Endothelial cell (in vitro differentiated cells): ENCODE results near the gene TFPT. TPM values are rescaled to one million over a fixed set of nuclear protein-coding genes. Genes with fewer than 3 reads are reported as not detected.
A peak's percentile ranks its signal among the peaks of the same experiment; 100 is the strongest.

Experiments used
- DNase-seq: peaks from one replicate; pipeline ENCODE4 v3.0.0; 2021; ENCODE audit warnings: low spot score
- H3K27ac Mint-ChIP-seq: one replicate; pipeline ENCODE4 v1.8.0; 2021; ENCODE audit warnings: mixed read lengths, inconsistent platforms; ENCODE audit not compliant: unreplicated experiment
- H3K27me3 Mint-ChIP-seq: one replicate; pipeline ENCODE4 v1.8.0; 2021; ENCODE audit warnings: mild to moderate bottlenecking, moderate library complexity, mixed read lengths, inconsistent platforms; ENCODE audit not compliant: unreplicated experiment
- H3K36me3 Mint-ChIP-seq: one replicate; pipeline ENCODE4 v1.8.0; 2021; ENCODE audit warnings: mild to moderate bottlenecking, low read depth, mixed read lengths, inconsistent platforms; ENCODE audit not compliant: unreplicated experiment
- H3K4me1 Mint-ChIP-seq: one replicate; pipeline ENCODE4 v1.8.0; 2021; ENCODE audit warnings: mild to moderate bottlenecking, mixed read lengths, inconsistent platforms; ENCODE audit not compliant: unreplicated experiment
- H3K4me3 Mint-ChIP-seq: one replicate; pipeline ENCODE4 v1.8.0; 2021; ENCODE audit warnings: mild to moderate bottlenecking, mixed read lengths, inconsistent platforms; ENCODE audit not compliant: unreplicated experiment
- H3K9me3 Mint-ChIP-seq: one replicate; pipeline ENCODE4 v1.8.0; 2021; ENCODE audit warnings: mixed read lengths, inconsistent platforms; ENCODE audit not compliant: unreplicated experiment
- total RNA-seq: library from RNA; stranded (reverse); fragmentation: NEBNext Ultra II Directional; extraction: Animal tissue kit (Norgen Biotek cat#: 25700); gene quantifications from one replicate; pipeline ENCODE4 v1.2.1, GENCODE V29; 2021; ENCODE audit not compliant: unreplicated experiment
- TF ChIP-seq, protein P1 (sequence below): fragments of 200-600 bp; sonication (generic); IDR thresholded peaks from one replicate; pipeline ENCODE4 v1.5.0; 2021; ENCODE audit warnings: antibody characterized with exemption; ENCODE audit not compliant: unreplicated experiment

The TFPT gene
- total RNA-seq, 1 donor from 2014 or later, result 24.8 TPM

DNA sequence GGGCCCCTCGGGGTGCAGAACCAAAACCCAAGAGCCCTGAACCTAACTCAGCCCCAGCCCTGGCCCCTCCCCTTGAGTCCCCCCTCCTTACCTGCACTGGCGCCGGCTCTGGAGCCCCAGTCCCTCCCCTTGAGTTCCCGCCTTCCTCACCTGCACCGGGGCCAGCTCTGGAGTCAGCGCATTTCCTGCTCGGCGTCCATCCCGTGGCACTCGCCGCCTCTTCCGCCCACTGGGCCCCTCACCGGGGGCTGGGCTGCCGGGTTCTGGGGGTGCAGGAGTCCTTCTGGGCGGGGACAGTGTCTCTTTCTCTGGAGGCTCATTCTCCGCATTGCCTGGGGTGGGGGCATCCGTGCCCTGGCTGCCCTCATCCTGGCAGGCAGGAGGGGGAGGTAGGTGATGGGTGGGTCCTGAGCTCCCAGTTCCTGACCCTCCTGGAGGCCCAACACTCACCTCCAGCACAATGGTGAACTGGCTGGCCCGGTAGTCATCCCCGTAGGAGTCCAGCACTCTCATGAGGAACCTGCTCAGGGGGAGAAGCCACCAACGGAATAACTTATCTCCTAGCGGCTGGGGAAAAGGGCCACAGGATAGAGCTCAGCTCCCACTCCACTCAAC is 7.5 kb downstream of the TFPT start:
- peak overlapping the region; percentile 73 for H3K27ac Mint-ChIP-seq
- H3K9me3 Mint-ChIP-seq, result no peaks in the 10 kb centered on the region
- H3K36me3 Mint-ChIP-seq, result peaks cover 33% of the 10 kb centered on the region
- DNase-seq, result no peak
- no peak overlapping the region for H3K4me3 Mint-ChIP-seq
- H3K4me1 Mint-ChIP-seq, result peaks cover 7% of the 10 kb centered on the region
- TF ChIP-seq, protein P1, sequence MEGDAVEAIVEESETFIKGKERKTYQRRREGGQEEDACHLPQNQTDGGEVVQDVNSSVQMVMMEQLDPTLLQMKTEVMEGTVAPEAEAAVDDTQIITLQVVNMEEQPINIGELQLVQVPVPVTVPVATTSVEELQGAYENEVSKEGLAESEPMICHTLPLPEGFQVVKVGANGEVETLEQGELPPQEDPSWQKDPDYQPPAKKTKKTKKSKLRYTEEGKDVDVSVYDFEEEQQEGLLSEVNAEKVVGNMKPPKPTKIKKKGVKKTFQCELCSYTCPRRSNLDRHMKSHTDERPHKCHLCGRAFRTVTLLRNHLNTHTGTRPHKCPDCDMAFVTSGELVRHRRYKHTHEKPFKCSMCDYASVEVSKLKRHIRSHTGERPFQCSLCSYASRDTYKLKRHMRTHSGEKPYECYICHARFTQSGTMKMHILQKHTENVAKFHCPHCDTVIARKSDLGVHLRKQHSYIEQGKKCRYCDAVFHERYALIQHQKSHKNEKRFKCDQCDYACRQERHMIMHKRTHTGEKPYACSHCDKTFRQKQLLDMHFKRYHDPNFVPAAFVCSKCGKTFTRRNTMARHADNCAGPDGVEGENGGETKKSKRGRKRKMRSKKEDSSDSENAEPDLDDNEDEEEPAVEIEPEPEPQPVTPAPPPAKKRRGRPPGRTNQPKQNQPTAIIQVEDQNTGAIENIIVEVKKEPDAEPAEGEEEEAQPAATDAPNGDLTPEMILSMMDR, result no peak
- peaks cover 12% of the 10 kb centered on the region for H3K27me3 Mint-ChIP-seq

DNA sequence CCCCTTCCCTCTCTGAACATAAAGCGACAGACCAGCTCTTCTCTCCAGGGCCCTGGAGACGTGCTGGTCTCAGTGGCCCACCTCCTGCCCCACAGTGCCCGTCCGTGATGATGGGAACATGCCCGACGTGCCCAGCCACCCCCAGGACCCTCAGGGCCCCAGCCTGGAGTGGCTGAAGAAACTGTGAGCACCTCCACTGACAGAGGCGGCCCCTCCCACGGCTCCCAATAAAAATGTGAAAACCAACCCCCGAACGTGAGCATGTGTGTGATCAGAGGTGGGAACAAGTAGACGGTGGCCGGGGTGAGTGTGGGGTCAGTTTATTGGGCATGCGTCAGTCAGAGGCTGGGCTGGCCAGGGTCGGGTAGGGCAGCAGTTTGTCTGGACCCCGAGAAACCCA is 8.7 kb downstream of the TFPT start:
- peaks cover 31% of the 10 kb centered on the region for H3K36me3 Mint-ChIP-seq
- peak overlapping the region; percentile 28 for H3K4me3 Mint-ChIP-seq
- no peak overlapping the region for H3K27ac Mint-ChIP-seq
- peaks cover 11% of the 10 kb centered on the region for H3K4me1 Mint-ChIP-seq
- TF ChIP-seq, protein P1, result no peak
- peaks cover 11% of the 10 kb centered on the region for H3K27me3 Mint-ChIP-seq
- no peak for DNase-seq
- H3K9me3 Mint-ChIP-seq, result no peaks in the 10 kb centered on the region

DNA sequence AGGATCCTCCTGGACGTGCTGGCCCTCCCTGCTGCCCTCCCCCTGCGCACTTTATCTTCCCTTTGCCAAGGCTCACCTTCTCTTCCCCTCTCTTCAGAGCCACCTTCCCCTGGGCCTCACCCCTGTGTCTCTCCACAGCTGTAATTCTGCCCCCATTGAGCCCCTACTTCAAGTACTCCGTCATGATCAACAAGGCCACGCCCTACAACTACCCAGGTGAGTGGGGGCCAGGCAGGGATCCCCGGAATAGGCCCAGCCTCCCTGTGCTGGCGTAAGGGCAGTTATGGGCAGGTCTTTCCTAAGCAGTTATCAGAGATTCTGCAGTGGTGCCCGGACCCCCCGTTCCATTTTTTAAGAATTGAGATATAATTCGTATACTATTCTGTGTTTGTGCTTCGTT is 9.7 kb downstream of the TFPT start:
- H3K4me3 Mint-ChIP-seq, result peak overlapping the region; percentile 4
- no peak for DNase-seq

DNA sequence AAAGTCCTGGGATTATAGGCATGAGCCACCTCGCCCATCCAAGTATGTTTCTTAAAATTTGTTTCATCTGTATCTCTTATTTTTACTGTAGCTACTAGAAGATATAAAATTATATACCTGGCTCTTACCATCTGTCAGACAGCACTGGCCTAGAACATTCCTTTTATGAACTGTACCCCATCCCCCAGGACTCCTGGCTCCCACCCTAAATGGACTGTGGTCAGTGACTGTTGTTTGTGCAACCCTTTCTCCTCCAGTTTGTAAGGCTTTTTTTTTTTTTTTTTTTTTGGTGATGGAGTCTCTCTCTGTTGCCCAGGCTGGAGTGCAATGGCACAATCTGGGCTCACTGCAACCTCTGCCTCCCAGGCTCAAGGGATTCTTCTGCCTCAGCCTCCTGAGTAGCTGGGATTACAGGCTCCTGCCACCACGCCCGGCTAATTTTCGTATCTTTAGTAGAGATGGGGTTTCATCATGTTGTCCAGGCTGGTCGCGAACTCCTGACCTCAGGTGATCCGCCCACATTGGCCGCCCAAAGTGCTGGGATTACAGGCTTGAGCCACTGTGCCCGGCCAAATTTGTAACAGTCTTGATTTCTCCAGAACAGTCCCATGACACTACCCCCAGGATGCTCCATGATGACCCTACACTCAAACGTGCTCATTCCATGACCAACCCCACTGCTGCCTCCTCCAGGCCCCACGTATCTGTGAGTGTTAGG is 10.3 kb downstream of the TFPT start:
- DNase-seq, result no peak
- no peak overlapping the region for H3K27ac Mint-ChIP-seq
- TF ChIP-seq, protein P1, result no peak
- H3K36me3 Mint-ChIP-seq, result peaks cover 23% of the 10 kb centered on the region
- H3K4me3 Mint-ChIP-seq, result peak overlapping the region; percentile 4
- no peaks in the 10 kb centered on the region for H3K9me3 Mint-ChIP-seq
- H3K4me1 Mint-ChIP-seq, result peaks cover 8% of the 10 kb centered on the region
- H3K27me3 Mint-ChIP-seq, result peaks cover 9% of the 10 kb centered on the region

More for the DNA sequence above, 9.7 kb downstream of the TFPT start:
- Mint-ChIP-seq H3K9me3 (no peaks in the 10 kb centered on the region), H3K27ac (no peak overlapping the region), H3K4me1 (peaks cover 9% of the 10 kb centered on the region), H3K27me3 (peaks cover 11% of the 10 kb centered on the region), H3K36me3 (peaks cover 28% of the 10 kb centered on the region)
- TF ChIP-seq, protein P1, result no peak
